SK-N-SH treated with all-trans-retinoic acid at 6 μM for 48 hours (cell line): ENCODE results near the gene ZSCAN30.

Experiments used
- CSDC2 ChIP-seq: fragments of 250-450 bp; sonication (Bioruptor Pico); IDR thresholded peaks from 2 replicates; pipeline ENCODE4 v1.5.0; 2020; ENCODE audit warnings: mild to moderate bottlenecking, moderate library complexity
- OSR1 ChIP-seq: fragments of 250-450 bp; sonication (Bioruptor Pico); IDR thresholded peaks from 2 replicates; pipeline ENCODE4 v1.8.0; 2022; ENCODE audit warnings: moderate library complexity, mild to moderate bottlenecking, inconsistent platforms
- TF ChIP-seq, protein P1 (sequence below): fragments of 250-450 bp; sonication (Bioruptor Pico); IDR thresholded peaks from 2 replicates; pipeline ENCODE4 v1.5.0; 2020; ENCODE audit warnings: mild to moderate bottlenecking, moderate library complexity
- TF ChIP-seq, protein P2 (sequence below): fragments of 250-450 bp; sonication (Bioruptor Pico); IDR thresholded peaks from 2 replicates; pipeline ENCODE4 v1.5.1; 2021; ENCODE audit warnings: mild to moderate bottlenecking, moderate library complexity

DNA sequence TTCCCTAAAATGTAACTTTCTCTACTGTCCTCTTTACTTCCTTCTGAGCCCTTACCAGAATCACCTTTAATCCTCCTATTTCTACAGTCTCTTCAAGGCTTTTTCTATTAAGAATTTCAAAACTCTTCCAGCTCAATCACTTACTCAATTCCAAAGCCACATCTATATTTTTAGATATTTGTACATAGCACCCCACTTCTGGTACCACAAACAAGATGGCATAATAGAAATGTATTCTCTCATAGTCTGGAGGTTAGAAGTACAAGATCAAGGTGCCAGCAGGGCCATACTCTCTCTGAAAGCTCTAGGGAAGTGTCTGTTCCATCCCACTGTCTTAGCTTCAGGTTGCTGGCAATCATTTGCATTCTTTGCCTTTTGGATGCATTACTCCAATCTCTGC is 11.1 kb downstream of the ZSCAN30 start:
- TF ChIP-seq, protein P1, sequence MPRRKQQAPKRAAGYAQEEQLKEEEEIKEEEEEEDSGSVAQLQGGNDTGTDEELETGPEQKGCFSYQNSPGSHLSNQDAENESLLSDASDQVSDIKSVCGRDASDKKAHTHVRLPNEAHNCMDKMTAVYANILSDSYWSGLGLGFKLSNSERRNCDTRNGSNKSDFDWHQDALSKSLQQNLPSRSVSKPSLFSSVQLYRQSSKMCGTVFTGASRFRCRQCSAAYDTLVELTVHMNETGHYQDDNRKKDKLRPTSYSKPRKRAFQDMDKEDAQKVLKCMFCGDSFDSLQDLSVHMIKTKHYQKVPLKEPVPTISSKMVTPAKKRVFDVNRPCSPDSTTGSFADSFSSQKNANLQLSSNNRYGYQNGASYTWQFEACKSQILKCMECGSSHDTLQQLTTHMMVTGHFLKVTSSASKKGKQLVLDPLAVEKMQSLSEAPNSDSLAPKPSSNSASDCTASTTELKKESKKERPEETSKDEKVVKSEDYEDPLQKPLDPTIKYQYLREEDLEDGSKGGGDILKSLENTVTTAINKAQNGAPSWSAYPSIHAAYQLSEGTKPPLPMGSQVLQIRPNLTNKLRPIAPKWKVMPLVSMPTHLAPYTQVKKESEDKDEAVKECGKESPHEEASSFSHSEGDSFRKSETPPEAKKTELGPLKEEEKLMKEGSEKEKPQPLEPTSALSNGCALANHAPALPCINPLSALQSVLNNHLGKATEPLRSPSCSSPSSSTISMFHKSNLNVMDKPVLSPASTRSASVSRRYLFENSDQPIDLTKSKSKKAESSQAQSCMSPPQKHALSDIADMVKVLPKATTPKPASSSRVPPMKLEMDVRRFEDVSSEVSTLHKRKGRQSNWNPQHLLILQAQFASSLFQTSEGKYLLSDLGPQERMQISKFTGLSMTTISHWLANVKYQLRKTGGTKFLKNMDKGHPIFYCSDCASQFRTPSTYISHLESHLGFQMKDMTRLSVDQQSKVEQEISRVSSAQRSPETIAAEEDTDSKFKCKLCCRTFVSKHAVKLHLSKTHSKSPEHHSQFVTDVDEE (CRISPR knock-in tag): no peak
- no peak for TF ChIP-seq CSDC2 (CRISPR knock-in tag)
- no peak for TF ChIP-seq OSR1 (CRISPR knock-in tag)
- TF ChIP-seq, protein P2, sequence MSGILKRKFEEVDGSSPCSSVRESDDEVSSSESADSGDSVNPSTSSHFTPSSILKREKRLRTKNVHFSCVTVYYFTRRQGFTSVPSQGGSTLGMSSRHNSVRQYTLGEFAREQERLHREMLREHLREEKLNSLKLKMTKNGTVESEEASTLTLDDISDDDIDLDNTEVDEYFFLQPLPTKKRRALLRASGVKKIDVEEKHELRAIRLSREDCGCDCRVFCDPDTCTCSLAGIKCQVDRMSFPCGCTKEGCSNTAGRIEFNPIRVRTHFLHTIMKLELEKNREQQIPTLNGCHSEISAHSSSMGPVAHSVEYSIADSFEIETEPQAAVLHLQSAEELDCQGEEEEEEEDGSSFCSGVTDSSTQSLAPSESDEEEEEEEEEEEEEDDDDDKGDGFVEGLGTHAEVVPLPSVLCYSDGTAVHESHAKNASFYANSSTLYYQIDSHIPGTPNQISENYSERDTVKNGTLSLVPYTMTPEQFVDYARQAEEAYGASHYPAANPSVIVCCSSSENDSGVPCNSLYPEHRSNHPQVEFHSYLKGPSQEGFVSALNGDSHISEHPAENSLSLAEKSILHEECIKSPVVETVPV (CRISPR knock-in tag): no peak
